Stimulated activated CD4-positive, alpha-beta T cell treated with anti-CD3 and anti-CD28 coated beads, TNF-alpha, amount 100 ng/mL, for 48 hours (primary cell): ENCODE results near the gene ADD3.
"Not testable (repeated sequence)": the region's sequence is repeated elsewhere in the genome, so short reads cannot be mapped to it uniquely, and the experiment has no call there.

ENCODE experiments used
- DNase-seq, 3 donors: peaks; one replicate each; pipeline ENCODE4 v3.0.0-alpha.2; 2020; ENCODE audit warnings: low read depth in 3 of 3

The ADD3 gene

DNA sequence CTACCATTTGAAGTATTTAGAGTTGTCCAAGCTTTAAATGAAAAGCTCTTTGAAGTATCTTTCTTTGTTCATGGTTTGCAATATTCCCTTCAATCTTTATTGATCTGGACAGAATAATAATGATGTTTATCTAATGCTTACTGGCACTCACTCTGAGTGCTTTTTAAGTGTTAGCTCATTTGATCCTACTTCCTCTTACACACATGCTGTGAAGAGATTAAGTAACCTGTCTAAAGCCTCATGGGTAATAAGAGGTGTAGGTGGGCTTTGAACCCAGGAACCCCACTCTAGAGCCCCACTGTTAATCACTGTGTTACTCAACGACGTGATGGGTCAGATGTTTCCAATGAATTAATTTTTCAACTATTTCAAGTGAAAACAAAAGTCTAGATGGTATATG is 31.1 kb upstream of the ADD3 start:
- DNase-seq = no peak

DNA sequence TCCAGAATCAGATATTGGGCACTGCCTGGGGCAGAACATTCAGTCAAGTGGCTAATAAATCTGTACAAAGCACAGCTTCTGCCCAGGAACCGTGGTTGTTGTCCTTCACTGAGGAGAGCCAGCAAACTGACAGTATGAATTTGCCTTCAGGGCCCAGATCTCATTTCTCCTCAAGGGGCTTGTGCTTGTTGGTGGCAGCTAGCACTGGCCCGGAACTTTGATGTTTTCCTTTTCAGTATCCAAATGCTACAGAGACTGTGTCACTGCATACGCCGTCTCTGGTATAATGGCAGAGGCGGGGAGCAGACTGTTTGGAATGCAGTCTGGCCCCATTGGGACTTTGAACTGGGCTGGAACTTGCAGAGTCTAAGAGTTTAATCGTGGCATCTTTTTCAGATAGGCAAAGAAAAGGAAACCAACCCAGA is 30.4 kb upstream of the ADD3 start:
- DNase-seq = no peak

DNA sequence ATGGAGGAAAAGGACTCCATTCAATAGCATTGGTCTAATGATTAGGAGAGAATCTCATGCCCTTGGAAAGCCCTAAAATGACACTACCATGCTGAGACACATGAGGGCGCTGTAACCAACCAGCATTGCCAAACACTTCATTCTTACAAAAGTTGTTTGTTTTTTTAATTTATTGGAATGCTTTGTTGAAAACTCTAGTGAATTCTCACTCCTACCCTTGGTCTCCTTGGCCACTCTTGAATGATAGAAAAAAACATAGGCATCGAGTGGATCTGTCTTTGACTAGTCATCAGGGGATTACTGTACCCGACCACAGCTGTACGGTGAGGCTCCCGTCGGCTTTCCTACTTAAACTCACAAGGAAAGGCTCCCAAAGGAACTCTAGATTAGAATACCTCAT is 29.3 kb upstream of the ADD3 start:
- DNase-seq = peak; percentile 29 to 50 (median 46)

DNA sequence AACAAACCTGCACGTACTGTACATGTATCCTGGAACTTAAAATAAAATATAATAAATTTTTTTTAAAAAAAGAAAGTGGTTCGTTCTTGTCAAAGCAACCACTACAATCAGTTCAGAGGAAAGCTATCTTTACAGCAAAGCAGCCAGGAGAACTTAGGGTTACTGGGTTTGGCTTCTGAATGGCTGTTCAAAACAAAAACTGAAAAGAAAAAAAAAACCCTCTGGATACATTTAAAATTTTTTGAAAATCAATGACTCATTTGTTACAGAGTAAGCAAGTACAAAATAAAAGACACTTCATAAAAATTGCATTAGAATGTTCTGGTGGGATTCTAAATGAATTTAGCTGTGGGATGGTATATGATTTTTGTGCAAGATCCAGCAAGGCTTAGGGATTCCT is 28.6 kb upstream of the ADD3 start:
- no peak for DNase-seq

DNA sequence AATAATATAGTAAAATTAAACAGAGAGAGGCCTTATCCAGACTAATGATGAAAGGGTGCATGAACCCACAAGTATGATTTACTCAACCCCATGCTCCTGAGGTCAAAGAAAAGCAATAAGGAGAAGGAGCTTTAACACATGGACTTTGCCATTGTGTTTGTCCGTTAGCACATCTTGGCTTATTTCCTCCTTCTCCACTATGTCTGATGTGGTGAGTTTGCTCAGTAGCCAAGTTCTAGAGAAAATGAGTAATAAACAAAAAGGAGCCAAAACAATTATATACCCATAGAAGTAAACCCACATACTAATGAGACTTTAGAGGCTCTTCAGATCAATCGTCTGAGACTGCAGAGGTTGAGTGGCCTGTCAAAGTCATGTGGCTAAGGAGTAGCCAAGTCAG is 26.1 kb upstream of the ADD3 start:
- no peak for DNase-seq

DNA sequence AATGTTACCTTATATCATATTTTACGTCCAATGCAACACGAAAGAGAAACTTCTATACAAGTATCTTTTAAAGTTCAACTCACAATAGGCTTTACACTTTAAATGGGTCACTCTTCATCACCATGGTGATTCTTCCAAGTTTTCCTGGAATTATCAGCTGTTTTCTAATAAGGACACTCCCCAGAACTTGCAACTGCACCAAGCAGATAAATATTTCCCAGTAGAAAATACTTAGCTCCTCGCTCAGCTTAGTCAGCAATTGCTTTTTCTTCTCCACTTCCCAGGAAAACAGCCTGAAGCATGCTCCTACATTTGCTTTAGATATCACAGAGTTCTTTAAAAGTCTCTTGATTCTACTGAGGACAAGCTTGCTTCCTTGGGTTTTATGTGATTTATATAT is 25.7 kb upstream of the ADD3 start:
- no peak for DNase-seq

DNA sequence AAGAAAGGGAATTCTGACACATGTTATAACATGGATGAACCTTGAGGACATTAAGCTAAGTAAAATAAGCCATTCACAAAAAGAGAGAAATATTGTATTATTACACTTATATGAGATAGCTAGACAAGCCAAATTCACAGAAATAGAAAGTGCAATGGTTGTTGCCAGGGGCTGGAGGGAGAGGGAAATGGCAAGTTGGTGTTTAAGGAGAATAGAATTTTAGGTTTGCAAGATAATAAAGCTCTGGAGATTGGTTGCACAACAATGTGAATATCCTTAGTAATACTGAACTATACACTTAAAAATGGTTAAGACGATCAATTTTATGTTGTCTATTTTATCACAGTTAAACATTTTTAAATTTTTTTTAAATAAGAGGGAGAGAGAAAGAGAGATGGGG is 25.0 kb upstream of the ADD3 start:
- DNase-seq = no peak

DNA sequence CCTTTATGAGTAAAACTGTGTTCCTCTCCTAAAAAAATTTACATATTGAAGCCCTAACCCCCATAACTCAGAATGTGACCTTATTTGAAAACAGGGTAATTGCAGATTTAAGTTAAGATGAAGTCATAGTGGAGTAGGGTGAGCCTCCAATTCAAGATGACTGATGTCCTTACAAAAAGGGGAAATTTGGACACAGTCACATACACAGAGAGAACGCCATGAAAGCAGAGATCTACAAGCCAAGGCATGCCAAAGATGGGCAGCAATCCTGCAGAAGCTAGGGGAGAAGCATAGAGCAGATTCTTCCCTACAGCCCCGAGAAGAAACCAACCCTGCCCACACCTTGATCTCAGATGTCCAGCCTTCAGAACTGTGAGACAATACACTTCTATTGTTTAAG is 23.8 kb upstream of the ADD3 start:
- no peak for DNase-seq

DNA sequence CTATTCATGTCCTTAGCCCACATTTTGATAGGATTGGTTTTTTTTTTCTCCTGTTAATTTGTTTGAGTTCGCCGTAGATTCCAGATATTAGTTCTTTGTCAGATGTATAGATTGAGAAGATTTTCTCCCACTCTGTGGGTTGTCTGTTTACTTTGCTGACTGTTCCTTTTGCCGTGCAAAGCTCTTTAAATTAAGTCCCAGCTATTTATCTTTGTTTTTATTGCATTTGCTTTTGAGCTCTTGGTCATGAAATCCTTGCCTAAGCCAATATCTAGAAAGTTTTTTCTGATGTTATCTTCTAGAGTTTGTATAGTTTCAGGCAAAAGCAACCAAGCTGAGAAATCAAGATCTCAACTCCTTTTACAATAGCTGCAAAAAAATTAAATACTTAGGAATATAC is 22.0 kb upstream of the ADD3 start:
- DNase-seq = not testable (repeated sequence)

DNA sequence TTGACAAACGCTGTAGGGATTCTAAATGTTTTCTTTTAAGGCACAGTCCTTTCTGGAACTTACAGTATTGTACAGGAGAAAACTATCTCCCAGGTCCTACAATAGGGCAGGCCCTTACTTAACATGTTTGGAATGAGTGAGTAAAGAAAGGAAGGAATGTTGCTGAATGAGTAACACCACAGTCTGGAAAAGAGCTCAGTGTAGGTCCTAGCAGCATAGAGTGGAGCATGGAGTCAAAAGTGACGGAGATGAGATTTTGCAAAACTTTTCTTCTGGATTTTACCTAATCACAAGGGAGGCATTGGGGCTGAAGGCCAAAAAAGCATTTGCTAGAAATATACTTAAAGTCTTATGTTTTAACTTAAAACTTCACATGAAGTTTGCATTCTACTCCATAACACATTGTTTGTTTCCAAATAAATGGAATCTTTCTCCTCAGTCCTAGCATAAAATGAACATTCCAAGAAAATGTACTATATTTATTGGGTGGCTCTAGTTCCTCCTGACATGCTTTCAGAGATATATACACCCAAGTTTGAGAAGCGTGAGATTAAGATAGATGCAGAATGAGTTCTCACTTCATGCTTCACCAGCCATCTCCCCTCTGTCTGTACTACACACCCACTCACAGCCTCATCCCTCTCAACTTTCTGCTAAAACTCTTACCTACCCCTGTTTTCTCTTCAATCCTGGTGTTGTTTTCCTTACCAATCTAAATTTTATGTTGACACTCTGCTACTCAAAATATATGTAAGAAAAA is 20.2 kb upstream of the ADD3 start:
- no peak for DNase-seq

DNA sequence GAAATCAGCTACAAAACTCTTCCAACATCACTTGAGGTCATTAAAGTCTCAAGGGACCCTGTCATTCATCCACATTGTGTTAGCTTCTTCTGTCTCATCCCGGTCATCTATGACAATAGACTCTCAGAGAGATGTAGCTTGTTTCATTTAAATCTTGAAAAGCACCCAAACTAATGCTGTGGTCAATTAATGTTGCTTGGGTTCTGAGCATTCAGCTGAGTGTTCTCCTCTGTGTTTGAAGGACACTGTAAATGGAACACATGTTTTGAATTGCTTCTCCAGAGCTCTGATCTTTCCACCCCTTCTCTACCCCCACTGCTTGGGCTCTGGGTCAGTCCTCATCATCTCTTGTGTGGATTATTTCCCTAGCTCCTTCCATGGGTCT is 19.6 kb upstream of the ADD3 start:
- DNase-seq = no peak

DNA sequence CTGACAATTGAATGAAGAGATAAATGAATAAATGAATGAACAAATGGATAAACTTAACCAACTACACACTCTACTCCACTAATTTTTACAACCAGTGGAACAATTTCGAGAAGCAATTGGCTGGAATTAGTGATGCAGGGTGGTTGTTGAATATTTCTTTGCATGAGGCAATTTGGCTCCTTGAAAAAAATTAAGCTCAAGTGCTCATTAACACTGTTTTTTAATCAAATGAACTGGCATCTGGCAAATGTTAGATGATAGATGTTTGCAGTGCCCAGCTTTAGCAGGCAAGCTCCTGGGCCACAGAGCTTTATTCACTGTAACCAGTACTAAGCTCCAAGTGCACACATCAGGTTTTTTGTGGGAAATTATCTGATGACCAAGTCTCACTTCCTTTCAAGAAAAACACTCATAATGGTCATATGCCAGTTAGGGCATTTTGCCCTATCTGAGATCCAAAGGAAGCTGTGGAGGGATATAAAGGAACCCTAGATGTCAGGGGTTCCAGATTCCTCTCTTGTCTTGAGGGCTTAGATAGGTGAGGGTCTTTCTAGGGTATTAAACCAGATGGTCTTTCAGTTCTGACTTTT is 16.4 kb upstream of the ADD3 start:
- DNase-seq = no peak

DNA sequence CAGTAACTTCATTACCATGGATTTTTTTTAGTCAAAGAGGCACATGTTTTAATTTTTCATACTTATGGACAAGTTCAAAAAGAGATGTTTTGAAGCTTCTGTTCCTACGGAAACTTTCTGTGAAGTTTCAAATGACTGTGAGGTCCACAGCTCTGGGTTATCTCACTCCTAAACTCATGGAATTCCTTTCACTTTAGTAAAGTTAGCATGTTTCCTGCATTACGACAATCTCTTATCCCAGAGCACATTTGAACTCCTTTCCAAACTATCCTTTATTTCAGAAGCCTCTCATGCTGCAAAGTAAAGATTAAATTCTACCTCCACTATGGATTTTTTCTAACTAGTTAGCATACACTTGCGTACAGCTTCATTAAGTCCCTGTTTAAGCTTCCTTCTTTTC is 15.3 kb upstream of the ADD3 start:
- DNase-seq = no peak

DNA sequence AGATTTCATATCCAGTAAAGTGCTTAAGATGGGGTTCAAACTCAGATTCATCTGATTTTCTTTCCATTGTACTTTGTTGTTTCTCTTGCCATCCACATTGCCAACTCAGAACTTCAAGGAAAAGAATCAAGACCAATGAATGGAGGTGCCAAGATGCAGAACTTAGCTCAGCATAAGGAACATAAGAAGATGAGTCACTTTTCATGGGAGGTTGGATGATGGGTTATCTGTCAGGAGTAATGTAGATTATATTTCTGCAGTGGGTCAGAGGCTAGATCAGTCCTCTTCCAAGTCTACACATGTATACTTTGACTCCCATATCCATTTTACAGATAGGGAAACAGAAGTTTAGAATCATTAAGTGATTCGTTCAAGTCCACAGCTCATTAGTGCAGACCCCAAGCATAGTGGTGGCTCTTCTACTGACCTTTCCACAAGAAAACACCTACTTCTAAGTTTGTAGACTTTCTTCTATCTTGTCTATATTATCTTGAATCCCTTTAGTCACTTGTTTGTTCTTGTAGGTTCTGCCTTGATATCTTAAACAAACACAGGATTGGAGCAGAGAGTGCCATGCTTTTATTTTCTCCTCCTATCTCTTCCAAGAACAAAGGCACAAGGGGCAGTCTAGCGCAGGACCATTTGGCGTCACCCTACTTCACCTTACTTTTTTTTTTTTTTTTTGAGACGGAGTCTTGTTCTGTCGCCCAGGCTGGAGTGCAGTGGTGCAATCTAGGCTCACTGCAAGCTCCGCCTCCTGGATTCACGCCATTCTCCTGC is 14.0 kb upstream of the ADD3 start:
- no peak for DNase-seq

DNA sequence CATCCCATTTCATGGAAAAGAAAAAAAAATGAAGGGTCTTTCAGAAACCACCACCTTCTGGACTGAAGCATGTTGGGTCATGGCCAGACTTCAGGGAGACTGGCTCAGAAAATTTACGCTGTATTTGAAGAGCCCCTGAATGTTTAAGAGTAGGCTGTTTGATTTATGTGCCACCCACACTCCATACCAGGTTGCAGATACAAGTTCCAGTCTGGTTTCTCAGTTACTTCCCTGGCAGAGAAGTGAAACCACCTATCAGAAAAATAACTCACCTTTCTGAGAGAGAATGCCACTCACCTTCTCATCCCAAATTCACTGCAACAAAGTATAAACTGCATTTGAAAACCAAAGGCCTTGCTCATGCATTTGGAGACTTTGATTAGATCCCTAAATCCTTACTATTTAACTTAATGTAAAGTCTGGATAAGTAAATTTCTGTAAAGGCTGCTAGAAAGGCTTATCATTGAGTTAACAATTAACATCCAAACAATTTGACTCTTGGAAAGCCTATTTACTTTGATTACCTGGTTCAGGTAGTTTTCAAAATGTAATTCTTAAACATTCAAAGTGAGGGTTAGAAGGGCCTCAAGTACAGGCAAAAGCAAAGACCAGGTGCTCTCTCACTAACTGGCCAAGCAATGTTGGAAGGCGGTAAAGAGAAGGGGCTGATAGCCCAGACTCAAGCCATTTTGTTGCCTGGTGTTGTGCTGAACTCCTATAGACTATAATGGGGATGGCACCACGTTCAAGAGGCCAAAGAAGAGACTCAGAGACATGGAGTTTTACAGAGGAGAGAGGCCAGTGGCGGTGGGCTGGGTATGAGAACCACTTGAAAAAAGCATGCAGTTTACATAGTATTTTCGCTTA is 12.8 kb upstream of the ADD3 start:
- DNase-seq = no peak

DNA sequence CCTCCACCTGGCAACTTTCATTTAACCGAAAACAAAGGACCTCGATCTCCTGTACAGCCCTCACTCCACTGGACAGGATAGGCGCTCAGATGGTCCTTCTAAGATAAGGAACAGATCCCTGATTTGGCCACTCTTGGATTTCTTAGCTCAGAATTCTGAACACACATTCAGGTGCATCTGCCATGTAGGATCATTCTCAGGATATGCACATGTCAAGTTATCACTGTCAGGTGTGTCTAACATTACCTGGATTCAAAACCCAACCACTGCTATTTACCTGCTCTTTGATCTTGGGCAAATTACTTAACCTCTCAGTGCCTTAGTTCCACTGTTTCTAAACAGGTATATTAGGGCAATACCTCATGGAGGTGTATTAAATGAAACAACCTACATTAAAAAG is 12.2 kb upstream of the ADD3 start:
- DNase-seq = no peak

DNA sequence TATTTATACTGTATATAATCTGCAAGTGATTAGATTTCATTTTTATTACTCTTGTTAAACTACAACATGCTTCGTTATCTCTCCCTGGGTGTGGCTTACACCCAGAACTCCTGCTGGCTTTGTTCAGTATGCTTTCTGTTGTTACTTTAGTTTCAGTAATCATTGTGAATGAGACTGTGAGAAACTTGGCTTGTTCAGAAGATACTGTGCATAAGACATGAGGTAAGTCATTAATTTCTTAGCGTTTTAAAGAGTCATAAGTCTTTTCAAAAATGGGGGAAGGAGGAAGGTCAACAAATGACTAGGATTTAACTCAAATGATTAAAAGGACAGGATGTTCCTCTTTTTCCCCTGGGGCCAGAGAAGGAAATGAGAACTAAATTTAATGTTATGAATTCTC is 11.6 kb upstream of the ADD3 start:
- no peak for DNase-seq

DNA sequence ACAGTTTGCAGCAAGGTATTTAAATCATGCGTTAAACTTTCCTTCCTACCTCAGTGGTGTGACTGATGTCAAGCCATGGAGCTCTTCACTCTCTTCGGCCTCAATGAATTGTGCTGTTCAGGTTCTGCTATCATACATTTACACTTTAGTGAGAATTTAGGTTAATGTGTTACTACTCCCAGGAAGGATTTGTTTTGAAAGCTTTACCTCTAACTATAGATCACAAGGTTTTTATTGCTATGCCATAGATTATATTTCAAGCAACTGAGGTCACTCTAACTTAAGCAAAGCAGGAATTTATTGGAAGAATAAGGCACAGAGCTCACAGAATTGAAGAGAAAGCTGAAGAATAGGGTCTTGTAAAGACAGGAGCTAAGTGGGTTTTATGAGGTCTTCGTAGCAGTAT is 11.0 kb upstream of the ADD3 start:
- DNase-seq = no peak

DNA sequence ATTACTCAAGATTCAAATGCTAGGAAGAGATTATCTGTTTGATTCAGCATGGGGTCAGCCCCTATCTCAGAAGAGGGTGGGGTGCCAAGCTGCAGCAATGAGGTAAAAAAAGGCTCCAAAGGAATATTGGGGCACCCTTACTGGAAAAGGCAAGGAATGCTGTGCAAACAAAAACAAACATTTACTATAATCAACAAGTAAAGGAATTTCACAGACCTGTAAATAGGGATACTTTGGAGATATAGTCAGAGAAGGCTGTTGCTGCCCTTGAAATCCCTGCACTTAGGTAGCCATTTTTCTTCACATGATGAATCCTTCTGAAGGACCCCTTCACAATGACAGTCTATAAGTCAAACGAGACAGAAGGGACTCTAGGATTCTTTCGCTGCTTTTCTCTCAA is 10.6 kb upstream of the ADD3 start:
- DNase-seq = no peak

DNA sequence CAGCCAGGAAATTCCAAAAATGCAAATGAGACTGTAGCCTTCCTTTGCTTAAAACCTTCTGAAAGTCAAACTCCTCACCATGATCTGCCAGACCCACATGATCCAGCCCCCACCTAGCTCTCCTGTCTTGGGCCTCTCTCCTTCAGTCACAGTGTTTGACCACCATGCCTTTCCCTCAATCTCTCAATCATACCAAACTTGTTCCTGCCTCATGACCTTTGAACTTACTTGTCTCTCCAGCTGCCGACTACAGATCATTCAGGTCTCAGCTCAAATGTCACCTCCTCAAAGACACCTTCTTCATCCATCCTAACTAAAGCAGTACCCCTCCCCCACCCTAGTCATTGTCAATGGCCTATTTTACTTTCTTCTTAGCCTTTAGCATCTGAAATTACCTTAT is 9.3 kb upstream of the ADD3 start:
- no peak for DNase-seq

DNA sequence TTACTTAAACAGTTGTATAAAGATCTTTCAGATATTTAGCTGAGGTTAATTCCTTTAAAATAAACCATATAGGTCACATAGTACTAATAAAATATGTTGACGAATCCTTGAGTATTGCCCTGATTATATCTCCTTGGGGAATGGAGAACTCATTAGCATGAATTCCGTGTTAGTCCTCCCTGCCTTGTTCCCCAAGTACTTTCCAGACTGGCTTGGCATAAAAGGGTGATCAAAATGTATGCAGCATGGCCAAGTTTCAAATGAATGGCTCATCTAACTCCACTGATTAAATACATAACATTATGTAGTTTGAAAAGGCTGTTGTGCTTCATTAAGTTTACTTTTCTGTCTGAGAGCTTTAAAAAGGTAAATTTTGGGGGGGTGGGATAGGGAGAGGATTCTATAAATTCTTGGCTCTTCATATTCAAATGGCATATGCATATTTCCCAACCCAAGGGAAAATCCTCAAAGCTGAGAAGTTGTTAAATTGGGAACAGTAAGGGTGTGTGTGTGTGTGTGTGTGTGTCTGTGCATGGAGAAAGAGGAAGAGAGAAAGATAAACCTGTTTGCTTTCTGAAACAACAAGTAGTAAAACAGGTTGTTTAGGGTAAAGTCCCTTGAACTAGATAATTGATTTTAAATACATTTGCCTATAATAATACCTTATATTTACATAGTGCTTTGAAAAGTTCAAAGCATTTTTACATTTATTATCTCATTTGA is 4.8 kb upstream of the ADD3 start:
- DNase-seq = no peak

DNA sequence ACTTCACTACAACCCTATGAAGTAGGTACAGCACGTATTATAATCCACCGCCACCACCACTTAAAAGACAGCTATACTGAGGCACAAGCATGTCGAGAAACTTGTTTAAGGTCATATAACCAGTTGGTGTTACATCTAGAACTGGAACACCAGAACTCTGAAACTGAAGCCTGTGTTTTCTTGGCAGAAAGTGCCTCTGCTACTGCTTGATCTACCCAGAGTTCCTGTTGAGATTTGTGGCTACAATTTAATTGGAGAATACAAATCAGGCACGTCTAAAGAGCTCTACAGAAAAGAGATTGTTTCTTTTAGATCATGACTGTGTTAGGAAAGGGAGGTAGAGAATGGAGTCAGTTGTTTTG is 4.3 kb upstream of the ADD3 start:
- no peak for DNase-seq
